Measurements from ENCODE around the gene TBX15.

The TBX15 gene

GRCh38 chr1:118981436-118981835, 6.7 kb downstream of the TBX15 start:
- TF ChIP-seq CTCF (IDR thresholded peaks at IDR 0.05; ENCODE audit: insufficient read depth, low read depth, low read length, missing control alignments) = no peak
- H3K4me3 ChIP-seq (ENCODE audit: low read depth, low read length) = no peak overlapping the region
- no peak for DNase-seq (ENCODE audit: low read depth)

DNA sequence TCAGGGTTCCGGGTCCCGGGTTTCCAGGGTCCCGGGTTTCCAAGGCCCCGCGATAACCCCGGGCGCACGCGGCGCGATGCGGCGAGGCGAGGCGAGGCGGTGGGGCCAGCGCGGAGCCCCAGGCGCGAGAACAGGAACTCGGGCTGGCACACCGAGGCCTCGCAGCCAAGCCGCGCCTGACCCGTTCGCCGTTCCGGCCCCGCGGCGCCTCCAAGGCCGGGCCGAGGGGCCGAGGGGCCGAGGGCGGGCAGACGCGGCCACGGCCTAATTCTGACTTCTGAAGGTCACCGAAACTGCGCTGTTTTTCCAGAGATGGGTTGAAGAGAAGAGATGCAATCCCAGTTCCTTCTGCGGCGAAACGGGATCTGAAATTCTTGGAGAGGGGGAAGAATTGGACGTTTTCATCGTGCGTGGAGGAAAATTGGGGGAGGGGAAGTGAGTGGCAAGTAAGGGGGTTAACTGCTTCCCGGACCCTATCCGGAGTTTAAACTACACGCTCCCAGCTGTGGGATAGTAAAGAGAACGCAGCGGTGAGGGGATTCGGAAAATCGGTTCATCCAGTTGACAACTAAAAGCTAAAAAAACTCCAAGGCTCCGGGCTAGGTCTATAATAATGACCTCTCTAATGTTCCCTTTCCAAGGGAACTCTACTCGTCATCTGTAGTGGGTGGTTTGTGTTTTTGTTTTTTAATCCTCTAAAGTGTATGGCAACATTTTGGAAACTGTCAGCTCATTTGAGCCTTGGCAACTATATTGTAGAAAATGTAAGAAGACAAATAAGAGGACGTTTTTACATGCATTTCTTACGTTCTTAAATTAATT, 8.2 kb downstream of the TBX15 start:
- TF ChIP-seq CTCF (IDR thresholded peaks at IDR 0.05; ENCODE audit: insufficient read depth, low read depth, low read length, missing control alignments) = no peak
- H3K4me3 ChIP-seq (ENCODE audit: low read depth, low read length) = no peak overlapping the region
- no peak for DNase-seq (ENCODE audit: low read depth)

- H3K4me3 ChIP-seq (ENCODE audit: low read depth, low read length) = no peak overlapping the region
- no peak for DNase-seq (ENCODE audit: low read depth)
- TF ChIP-seq CTCF (IDR thresholded peaks at IDR 0.05; ENCODE audit: insufficient read depth, low read depth, low read length, missing control alignments) = no peak
Observed at GRCh38 chr1:118978914-118979701, 9.0 kb downstream of the TBX15 start.

DNA sequence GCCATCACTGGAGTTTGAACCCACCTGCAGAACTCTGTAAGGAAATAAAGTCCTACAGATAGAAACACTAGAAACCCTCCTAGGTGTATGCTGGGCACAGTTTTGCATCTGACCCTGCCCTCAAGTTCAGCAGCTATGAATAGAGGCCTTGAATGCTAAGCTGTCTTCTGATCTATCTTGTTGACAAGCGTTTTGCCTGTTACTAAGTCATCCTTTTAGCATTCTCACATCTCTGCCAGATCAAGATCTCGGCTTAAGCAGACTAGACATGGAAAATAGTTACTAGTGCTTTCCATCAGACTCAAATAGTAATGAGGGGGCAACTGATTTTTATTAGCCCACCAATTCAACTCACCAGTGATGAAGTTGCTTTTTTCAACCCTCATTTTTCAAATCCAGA, 10.5 kb downstream of the TBX15 start:
- no peak for TF ChIP-seq CTCF (IDR thresholded peaks at IDR 0.05; ENCODE audit: insufficient read depth, low read depth, low read length, missing control alignments)
- H3K4me3 ChIP-seq (ENCODE audit: low read depth, low read length) = no peak overlapping the region
- no peak for DNase-seq (ENCODE audit: low read depth)

DNA sequence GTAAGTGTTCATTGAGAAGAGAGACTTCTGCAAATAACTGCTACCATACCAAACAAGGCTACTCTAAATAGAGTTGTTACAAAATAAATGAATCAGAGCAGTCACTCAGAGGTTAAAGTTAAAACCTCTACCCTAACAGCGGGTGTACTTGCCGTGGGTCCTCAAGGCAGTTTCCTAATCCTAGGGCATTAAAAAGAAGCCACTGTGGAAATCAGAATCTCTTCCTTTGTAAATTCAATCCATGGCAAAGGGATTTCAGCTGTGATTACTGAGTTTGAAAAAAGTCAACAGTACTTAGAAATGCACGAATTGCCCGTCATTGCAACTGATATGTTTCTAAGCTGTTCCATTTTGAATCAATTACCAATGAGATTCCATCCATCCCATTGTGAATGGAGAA, 13.5 kb downstream of the TBX15 start:
- TF ChIP-seq CTCF (IDR thresholded peaks at IDR 0.05; ENCODE audit: insufficient read depth, low read depth, low read length, missing control alignments) = no peak
- H3K4me3 ChIP-seq (ENCODE audit: low read depth, low read length) = no peak overlapping the region
- DNase-seq (ENCODE audit: low read depth) = no peak

DNA sequence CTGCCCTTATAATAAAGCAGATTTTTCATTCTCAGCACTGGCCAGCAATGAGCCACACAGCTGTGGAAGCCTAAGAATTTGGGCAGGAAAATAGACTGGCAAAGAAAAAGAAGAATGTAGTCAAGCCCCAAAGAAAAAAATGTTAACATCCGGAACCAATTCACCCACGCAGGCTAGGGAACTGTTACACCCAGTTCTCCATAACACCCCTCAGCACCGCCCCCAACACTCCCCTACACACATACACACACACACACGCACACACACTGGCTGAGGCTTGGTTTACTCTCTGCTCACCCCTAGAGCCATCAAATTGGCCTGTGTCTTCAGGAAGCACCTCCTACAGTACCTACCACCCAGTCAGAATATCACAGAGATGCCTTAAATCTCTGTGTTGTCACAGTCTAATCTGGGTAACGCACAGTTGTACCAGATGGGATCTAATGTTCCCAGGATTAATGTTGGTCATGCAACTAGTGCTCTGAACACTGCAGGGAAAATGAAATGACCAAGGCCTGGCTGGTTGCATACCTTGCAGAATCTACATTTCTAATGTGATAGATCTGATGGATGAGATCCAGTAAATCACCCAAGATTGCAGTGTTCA, 14.5 kb downstream of the TBX15 start:
- TF ChIP-seq CTCF (IDR thresholded peaks at IDR 0.05; ENCODE audit: insufficient read depth, low read depth, low read length, missing control alignments) = no peak
- DNase-seq (ENCODE audit: low read depth) = no peak
- H3K4me3 ChIP-seq (ENCODE audit: low read depth, low read length) = no peak overlapping the region
